ENCODE measurements around the gene IL22RA1. TPM values are rescaled to one million over a fixed set of nuclear protein-coding genes. Genes with fewer than 3 reads are reported as not detected.

Gene IL22RA1
- total RNA-seq, 4 donors from 2014 or later, result 0.12 to 1.2 (median 0.39) TPM

DNA sequence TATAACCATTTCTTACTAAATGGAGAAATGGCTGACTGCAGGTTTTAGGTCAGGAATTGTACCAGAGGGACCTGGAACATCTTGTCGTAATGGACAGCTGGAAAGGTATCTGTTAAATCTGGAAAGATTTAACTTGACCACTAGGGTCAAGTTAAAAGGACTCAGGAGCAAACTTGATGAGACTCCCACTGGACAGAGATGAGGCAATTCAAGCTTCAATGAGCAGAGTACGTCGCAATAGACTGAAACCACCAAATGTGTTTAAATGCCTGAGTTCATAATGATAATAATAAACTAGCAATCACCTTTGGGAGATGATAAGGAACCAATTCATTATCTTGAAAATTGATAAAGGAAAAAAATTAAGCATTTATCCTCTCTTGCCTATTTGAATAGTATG is 35.5 kb upstream of the IL22RA1 start:
- no peak for DNase-seq (ENCODE audit: low spot score)
- no peak for ATAC-seq (ENCODE audit: low FRiP score)
- TF ChIP-seq, protein P1, sequence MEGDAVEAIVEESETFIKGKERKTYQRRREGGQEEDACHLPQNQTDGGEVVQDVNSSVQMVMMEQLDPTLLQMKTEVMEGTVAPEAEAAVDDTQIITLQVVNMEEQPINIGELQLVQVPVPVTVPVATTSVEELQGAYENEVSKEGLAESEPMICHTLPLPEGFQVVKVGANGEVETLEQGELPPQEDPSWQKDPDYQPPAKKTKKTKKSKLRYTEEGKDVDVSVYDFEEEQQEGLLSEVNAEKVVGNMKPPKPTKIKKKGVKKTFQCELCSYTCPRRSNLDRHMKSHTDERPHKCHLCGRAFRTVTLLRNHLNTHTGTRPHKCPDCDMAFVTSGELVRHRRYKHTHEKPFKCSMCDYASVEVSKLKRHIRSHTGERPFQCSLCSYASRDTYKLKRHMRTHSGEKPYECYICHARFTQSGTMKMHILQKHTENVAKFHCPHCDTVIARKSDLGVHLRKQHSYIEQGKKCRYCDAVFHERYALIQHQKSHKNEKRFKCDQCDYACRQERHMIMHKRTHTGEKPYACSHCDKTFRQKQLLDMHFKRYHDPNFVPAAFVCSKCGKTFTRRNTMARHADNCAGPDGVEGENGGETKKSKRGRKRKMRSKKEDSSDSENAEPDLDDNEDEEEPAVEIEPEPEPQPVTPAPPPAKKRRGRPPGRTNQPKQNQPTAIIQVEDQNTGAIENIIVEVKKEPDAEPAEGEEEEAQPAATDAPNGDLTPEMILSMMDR (IDR thresholded peaks at IDR 0.05), result no peak

DNA sequence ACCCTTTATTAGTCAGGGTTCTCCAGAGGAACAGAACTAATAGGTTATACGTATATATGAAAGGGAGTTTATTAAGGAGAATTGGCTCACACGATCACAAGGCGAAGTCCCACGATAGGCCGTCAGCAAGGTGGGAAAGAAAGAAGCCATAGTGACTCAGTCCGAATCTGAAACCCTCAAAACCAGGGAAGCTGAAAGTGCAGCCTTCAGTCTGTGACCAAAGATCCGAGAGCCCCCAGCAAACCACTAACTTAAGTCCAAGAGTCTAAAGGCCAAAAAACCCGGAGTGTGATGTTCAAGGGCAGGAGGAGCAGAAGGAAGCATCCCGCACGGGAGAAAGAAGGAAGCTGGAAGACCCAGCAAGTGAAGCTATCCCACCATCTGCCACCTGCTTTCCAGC is 34.2 kb upstream of the IL22RA1 start:
- TF ChIP-seq, protein P1 (IDR thresholded peaks at IDR 0.05), result no peak
- DNase-seq (ENCODE audit: low spot score) (no peak), ATAC-seq (ENCODE audit: low FRiP score) (no peak)

DNA sequence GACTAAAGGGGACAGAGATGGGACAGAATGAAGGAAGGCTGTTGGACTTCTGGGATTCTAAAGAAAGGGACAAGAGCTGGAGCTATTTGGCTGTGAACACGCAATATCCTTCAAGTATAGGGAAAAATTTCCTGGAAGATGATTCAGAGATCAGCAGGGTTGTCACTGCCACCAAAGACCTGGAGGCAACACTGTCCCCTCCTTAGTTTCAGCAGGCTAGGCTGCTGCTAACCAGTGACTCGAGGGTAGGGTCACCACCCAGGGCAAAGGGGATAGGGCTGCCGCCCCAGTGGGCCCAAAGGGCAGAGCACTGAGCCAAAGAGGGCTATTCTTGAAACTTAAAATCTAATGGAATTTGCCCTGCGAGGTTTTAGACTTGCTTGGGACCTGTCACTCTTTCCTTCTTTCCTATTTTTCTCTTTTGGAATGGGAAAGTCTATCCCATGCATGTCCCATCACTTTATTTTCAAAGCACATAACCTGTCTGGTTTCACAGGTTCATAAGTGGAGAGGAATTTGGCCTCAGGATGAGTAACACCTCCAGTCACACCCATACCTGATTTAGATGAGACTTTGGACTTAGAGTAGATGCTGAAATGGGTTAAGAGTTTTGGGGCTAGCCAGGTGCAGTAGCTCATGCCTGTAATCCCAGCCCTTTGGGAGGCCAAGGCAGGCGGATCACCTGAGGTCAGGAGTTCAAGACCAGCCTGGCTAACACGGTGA is 32.3 kb upstream of the IL22RA1 start:
- DNase-seq (ENCODE audit: low spot score) (no peak), ATAC-seq (ENCODE audit: low FRiP score) (no peak)

DNA sequence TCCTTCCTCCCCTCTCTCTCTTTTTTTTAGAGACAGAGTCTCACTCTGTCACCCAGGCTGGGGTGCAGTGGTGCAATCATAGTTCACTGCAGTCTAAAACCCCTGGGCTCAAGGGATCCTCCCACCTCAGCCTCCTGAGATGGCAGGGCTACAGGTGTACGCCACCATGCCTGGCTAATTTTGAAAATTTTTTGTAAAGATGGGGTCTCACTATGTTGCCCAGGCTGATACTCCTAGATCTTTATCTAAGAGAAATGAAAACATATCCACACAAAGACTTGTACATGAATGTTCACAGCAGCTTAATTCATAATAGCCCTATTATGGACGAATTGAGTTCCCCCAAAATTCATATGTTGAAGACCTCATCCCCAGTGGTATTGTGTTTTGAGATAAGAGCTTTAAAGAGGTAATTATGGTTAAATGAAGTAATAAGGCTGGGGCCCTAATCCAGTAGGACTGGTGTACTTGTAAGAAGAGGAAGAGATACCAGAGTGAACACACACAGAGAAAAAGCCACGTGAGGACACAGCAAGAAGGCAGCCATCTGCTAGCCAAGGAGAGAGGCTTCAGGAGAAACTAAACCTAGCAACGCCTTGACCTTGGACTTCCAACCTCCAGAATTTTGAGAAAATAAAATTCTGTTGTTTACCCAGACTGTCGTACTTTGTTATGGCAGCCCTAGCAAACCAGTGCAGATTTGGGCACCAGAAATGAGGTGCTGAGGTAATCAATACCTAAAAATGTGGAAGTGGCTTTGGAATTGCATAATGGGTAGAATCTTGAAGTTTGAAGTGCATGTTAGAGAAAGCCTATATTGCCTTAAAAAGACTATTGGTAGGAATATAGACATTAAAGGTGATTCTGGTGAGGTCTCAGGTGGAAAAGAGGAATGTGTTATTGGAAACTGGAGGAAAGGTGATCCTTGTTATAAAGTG is 31.0 kb upstream of the IL22RA1 start:
- ATAC-seq (ENCODE audit: low FRiP score) (no peak), DNase-seq (ENCODE audit: low spot score) (no peak)
- TF ChIP-seq, protein P1 (IDR thresholded peaks at IDR 0.05), result no peak

More for the DNA sequence above, 32.3 kb upstream of the IL22RA1 start:
- TF ChIP-seq, protein P1 (IDR thresholded peaks at IDR 0.05), result no peak

DNA sequence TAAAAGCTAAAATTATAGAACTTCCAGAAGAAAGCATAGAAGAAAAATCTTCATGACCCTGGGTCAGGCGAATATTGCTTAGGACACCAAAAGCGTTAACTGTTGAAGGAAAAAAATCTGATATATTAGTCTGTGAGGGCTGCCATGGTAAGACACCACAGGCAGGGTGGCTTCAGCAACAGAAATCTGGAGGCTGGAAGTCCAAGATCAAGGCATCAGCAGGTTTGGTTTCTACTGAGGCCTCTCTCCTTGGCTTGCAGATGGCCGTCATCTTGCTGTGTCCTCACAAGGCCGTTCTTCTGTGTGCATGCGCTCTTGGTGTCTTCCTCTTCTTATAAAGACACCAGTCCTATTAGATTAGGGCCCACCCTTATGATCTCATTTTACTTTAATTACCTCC is 29.7 kb upstream of the IL22RA1 start:
- no peak for DNase-seq (ENCODE audit: low spot score)
- TF ChIP-seq, protein P1 (IDR thresholded peaks at IDR 0.05), result no peak
- ATAC-seq (ENCODE audit: low FRiP score), result no peak

DNA sequence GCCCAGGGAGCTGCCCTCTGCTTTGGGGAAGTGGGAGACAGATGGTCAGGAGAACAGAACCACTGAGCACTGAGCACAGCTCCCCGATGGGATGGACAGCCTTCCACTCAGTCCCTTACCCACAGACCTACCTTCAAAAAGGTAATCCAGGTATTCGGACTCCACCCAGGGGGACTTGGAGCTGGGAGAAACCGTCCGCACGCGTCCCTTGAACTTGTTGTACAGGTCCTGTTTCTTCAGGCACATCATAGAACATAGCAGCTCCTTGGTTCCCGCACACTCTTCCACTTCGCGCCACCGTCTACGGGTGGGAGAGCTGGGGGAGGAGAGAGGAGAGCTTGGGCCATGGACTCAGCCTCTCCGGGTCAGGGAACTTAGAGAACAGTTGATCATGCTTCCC is 26.3 kb upstream of the IL22RA1 start:
- ATAC-seq (ENCODE audit: low FRiP score), result no peak
- DNase-seq (ENCODE audit: low spot score), result no peak
- TF ChIP-seq, protein P1 (IDR thresholded peaks at IDR 0.05), result no peak

All from omental fat pad (tissue), 4 donors.